Immature natural killer cell (primary cell): ENCODE measurements around the gene ENPP3. TPM values are rescaled to one million over a fixed set of nuclear protein-coding genes. Genes with fewer than 3 reads are reported as not detected.
A peak's percentile ranks its signal among the peaks of the same experiment; 100 is the strongest.
"Not testable (repeated sequence)": the region's sequence is repeated elsewhere in the genome, so short reads cannot be mapped to it uniquely, and the experiment has no call there.

Experiments
- DNase-seq, 3 donors: peaks; one replicate each; pipeline ENCODE4 v3.0.0; 2022; ENCODE audit warnings: mixed read lengths in 1 of 3
- H3K27ac Mint-ChIP-seq, 6 donors: one replicate each; pipeline ENCODE4 v1.8.0; 2020; ENCODE audit warnings: mixed read lengths in 6 of 6, mild to moderate bottlenecking in 5 of 6, inconsistent platforms in 4 of 6, moderate library complexity in 3 of 6
- H3K27me3 Mint-ChIP-seq, 3 donors: one replicate each; pipeline ENCODE4 v1.8.0; 2020 to 2021; ENCODE audit warnings: low read depth in 3 of 3, mild to moderate bottlenecking in 3 of 3, mixed read lengths in 3 of 3, moderate library complexity in 3 of 3, inconsistent platforms in 1 of 3
- H3K36me3 Mint-ChIP-seq, 3 donors: one replicate each; pipeline ENCODE4 v1.8.0; 2020; ENCODE audit warnings: mixed read lengths in 3 of 3, inconsistent platforms in 2 of 3, mild to moderate bottlenecking in 2 of 3
- H3K4me1 Mint-ChIP-seq, 2 donors: one replicate each; pipeline ENCODE4 v1.8.0; 2020; ENCODE audit warnings: inconsistent platforms in 2 of 2, mild to moderate bottlenecking in 2 of 2, mixed read lengths in 2 of 2, moderate library complexity in 1 of 2
- H3K4me3 Mint-ChIP-seq, 5 donors: one replicate each; pipeline ENCODE4 v1.8.0; 2020; ENCODE audit warnings: mild to moderate bottlenecking in 5 of 5, mixed read lengths in 5 of 5, inconsistent platforms in 3 of 5, moderate library complexity in 3 of 5
- H3K9me3 Mint-ChIP-seq, 6 donors: one replicate each; pipeline ENCODE4 v1.8.0; 2020; ENCODE audit warnings: mild to moderate bottlenecking in 6 of 6, mixed read lengths in 6 of 6, inconsistent platforms in 4 of 6, moderate library complexity in 3 of 6
- polyA plus RNA-seq, 3 donors: library from polyadenylated mRNA; unstranded; fragments of 300-500 nt; fragmentation: Illumina TruSeq; gene quantifications; one replicate each; pipeline ENCODE4 v1.2.3, GENCODE V29; 2021

ENPP3 gene
- polyA plus RNA-seq, 3 donors from 2014 or later = 0.21 to 4.1 (median 0.25) TPM

DNA sequence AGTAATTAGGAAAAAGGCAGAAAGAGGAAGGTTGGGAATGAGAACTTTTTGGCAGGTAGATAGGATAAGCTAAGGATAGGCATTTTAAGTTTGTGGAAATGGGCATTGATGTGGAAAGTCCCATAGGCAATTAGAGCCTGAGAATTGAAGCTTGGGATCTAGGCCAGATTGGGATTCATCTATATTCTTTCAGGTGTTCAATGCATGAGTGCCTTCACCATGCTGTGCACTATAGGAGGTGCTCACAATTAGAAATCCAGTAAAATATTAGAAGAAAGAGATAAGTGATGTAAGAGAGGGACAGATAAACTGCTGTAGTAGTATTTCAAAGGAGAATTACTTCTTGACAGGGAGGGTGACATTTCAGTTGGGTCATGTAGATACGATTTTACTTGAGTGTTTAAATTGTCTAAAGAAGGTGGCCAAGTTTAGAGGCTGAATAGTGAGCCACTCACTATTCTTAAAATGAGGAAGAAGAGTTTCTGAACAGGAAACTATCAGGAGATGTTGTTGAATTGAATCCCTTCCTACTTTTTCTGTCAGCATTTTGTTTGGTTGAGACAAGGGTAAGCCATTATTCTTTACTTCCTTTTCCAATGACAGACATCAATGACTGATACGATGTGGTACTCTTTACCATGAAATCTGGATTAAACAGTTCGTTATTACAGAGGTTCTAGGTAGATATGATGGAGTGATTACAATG is 104.7 kb downstream of the ENPP3 start:
- no peak overlapping the region for H3K27ac Mint-ChIP-seq
- DNase-seq = no peak
- peaks cover 0 to 3% (median 0%) of the 10 kb centered on the region in 6 donors for H3K9me3 Mint-ChIP-seq
- H3K4me1 Mint-ChIP-seq = no peaks in the 10 kb centered on the region
- H3K36me3 Mint-ChIP-seq = no peaks in the 10 kb centered on the region
- no peak overlapping the region for H3K4me3 Mint-ChIP-seq
- peaks cover 0 to 4% (median 3%) of the 10 kb centered on the region in 3 donors for H3K27me3 Mint-ChIP-seq

DNA sequence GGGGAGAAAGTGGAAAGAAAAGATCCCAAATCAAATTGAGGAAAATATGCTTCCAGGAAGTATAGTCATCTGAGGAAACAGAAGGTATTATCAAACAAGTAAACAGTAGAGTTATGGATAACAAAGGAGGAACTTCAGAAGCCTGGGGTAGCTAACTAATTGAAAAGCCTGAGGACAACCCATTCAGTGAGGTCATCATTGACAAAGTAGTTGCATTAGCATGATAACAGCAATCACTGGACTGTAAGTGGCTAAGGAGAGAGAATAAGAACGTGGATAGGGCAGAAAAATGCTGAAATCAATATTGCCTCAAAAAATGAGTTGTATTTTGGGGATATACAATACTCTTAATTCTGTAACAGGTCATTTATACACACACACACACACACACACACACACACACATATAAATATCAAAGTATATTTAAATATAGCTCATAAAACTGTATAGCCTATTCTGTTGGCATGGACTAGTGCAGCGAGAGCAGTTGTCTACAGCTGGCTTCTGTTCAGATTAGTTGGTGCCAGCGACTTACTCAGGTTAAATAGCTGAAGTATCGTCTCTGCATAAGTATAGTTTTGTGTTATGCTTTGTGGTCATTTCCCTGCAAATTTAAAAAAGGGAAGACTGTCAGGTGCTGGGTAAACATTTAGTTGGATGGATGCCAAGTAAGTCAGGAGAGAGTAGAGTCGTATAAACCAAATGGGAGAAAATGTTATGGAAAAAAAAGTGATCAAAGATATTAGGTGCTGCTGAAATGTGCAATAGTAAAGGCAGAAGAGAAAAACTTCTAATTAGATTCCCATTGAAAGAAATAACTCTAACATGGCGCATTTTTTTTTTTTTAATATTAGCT is 107.6 kb downstream of the ENPP3 start:
- DNase-seq = no peak
- Mint-ChIP-seq H3K27ac (no peak overlapping the region), H3K36me3 (no peaks in the 10 kb centered on the region), H3K4me3 (no peak overlapping the region), H3K27me3 (peaks cover 0 to 4% (median 3%) of the 10 kb centered on the region in 3 donors), H3K4me1 (no peaks in the 10 kb centered on the region), H3K9me3 (peaks cover 0 to 3% (median 0%) of the 10 kb centered on the region in 6 donors)

DNA sequence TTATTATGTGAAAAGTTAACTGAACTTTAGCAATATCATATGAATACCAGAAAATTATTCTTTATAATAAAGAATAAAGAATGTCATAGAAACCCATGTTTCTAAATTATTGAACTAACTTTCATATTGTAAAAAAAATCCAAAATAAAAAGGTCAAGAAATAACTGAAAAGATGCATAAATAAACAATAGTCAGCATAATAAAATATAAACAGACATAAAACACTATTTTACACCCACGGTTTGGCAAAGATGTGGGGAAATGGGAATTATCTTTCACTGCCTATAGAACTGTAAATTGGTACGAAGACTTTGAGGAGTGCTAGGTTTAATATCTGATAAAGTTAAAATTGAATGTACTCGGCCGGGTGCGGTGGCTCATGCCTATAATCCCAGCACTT is 108.4 kb downstream of the ENPP3 start:
- no peak overlapping the region for H3K27ac Mint-ChIP-seq
- DNase-seq = no peak
- no peaks in the 10 kb centered on the region for H3K4me1 Mint-ChIP-seq
- H3K4me3 Mint-ChIP-seq = no peak overlapping the region
- H3K27me3 Mint-ChIP-seq = peaks cover 0 to 4% (median 1%) of the 10 kb centered on the region in 3 donors
- peaks cover 0 to 3% (median 0%) of the 10 kb centered on the region in 6 donors for H3K9me3 Mint-ChIP-seq
- no peaks in the 10 kb centered on the region for H3K36me3 Mint-ChIP-seq

DNA sequence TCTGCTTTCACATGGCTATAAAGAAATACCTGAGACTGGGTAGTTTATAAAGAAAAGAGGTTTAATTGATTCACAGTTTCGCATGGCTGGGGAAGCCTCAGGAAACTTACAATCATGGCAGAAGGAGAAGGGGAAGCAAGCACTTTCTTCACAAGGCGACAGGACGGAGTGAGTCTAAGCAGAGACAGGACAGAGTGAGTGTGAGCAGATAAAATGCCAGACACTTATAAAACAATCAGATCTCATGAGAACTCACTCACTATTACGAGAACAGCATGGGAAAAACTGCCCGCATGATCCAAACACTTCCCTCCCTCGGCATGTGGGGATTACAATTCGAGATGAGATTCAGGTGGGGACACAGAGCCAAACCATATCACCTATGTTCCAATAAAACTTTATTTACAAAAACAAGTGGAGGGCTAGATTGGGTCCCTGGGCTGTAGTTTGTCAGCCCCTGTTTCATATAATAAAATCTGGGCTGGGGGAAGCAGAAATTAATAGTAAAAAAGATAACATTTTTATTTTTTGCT is 110.8 kb downstream of the ENPP3 start:
- Mint-ChIP-seq H3K4me3 (no peak overlapping the region), H3K36me3 (no peaks in the 10 kb centered on the region), H3K27me3 (peaks cover 0 to 2% (median 0%) of the 10 kb centered on the region in 3 donors), H3K9me3 (no peaks in the 10 kb centered on the region), H3K27ac (peak overlapping the region in 1 of 6 donors; percentile 35), H3K4me1 (no peaks in the 10 kb centered on the region)
- DNase-seq = no peak

DNA sequence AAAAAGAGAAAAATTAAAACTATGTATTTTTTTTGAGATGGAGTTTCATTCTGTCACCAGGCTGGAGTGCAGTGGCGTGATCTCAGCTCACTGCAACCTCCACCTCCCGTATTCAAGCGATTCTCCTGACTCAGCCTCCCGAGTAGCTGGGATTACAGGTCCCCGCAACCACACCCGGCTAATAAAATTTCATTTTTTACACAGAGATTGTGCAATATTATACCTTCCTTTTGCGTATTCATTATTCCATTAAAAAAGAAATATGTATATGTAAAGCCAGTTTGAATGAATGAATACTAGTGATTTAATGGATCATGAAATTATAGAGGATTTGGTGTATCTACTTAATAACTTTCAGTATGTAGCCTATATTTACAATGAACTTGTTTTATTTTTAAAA is 111.9 kb downstream of the ENPP3 start:
- H3K9me3 Mint-ChIP-seq = no peaks in the 10 kb centered on the region

DNA sequence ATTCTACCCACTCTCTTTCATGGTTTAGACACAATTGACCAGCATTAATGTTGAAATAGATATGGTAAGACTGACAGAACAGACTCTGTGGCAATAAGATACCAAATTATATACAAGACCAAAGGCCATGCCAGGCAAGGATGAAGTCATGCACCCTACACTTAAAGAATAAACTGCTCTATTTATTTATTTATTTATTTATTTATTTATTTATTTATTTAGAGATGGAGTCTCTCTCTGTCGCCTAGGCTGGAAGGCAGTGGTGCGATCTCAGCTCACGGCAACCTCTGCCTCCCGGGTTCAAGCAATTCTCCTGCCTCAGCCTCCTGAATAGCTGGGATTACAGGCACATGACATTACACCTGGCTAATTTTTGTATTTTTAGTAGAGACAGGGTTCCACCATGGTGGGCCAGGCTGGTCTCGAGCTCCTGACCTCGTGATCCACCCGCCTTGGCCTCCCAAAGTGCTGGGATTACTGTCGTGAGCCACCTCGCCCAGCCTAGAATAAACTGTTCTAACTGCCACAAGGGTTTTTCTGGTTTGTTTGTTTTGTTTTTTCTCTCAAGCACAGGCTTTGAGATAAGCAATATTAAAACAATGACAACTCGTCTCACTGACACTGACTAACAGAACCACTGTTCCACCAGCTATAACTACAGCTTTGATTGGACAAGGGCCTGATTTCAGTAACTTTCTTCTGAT is 114.1 kb downstream of the ENPP3 start:
- not testable (repeated sequence) for H3K36me3 Mint-ChIP-seq, H3K4me1 Mint-ChIP-seq, H3K27me3 Mint-ChIP-seq, H3K4me3 Mint-ChIP-seq, H3K9me3 Mint-ChIP-seq, H3K27ac Mint-ChIP-seq, DNase-seq

More for the DNA sequence above, 111.9 kb downstream of the ENPP3 start:
- no peak overlapping the region for H3K4me3 Mint-ChIP-seq
- DNase-seq = no peak
- no peak overlapping the region for H3K27ac Mint-ChIP-seq
- H3K4me1 Mint-ChIP-seq = no peaks in the 10 kb centered on the region
- H3K36me3 Mint-ChIP-seq = no peaks in the 10 kb centered on the region
- H3K27me3 Mint-ChIP-seq = peaks cover 0 to 5% (median 0%) of the 10 kb centered on the region in 3 donors

DNA sequence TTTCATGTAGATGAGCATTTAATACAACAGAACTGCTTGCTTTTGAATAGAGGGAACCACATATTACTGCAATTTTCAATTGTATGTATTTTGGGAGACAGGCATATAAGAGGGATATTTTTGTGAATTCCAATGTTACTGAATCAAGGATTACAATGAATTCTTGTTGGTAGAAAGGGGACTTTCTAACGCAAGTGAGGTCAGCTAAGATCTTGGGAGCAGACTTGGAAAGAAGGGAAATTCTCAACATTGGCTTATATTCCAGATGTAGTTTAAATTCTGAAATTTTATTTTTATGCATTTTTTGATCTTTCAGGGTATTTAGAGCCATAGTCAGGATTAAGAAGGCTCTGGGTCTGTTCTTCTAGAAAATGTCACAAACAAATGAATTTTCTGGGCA is 117.0 kb downstream of the ENPP3 start:
- Mint-ChIP-seq H3K27me3 (peaks cover 0 to 6% (median 0%) of the 10 kb centered on the region in 3 donors), H3K4me1 (no peaks in the 10 kb centered on the region), H3K36me3 (no peaks in the 10 kb centered on the region), H3K9me3 (no peaks in the 10 kb centered on the region), H3K27ac (no peak overlapping the region), H3K4me3 (no peak overlapping the region)
- DNase-seq = no peak

DNA sequence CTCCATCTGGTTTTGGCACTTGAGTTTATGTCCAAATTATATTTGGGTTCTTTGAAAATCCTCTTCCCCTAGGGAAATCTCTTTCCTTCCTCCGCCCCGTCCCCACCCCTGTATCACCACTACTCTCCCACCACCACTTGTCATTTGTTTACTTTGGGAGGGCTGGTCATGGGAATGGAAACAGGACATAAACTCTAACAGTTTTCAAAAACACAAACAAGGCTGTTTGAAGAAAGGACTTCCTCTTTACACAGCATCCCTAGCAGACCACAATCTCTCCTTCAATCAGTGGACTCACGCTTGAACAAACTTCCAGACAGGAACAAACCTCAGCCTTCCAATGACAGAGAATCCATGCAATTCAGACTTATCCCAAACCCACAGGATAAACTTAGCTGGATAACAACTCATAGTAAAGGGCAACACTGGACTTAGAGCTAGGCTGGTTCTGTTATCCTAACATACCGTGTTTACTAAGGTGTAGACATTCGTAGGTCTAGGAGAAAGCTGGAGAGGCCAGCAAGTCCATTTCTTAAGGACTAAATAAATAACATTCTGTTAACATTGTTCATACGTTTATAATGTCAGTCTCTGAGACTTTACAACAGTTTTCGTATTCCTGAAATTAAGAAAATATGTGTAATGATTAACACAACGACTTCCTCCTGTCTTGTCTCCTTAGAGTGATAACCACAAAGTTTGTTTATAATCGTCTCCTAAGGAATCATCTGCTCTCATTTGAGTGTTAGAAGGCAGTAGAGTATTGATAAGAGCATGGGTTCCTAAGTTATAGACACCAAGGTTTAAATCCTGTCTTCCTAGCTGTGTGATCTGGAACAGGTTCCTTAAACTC is 117.8 kb downstream of the ENPP3 start:
- no peaks in the 10 kb centered on the region for H3K36me3 Mint-ChIP-seq
- no peak overlapping the region for H3K4me3 Mint-ChIP-seq
- H3K9me3 Mint-ChIP-seq = no peaks in the 10 kb centered on the region
- no peaks in the 10 kb centered on the region for H3K4me1 Mint-ChIP-seq
- DNase-seq = no peak
- H3K27ac Mint-ChIP-seq = no peak overlapping the region
- peaks cover 0 to 6% (median 1%) of the 10 kb centered on the region in 3 donors for H3K27me3 Mint-ChIP-seq

DNA sequence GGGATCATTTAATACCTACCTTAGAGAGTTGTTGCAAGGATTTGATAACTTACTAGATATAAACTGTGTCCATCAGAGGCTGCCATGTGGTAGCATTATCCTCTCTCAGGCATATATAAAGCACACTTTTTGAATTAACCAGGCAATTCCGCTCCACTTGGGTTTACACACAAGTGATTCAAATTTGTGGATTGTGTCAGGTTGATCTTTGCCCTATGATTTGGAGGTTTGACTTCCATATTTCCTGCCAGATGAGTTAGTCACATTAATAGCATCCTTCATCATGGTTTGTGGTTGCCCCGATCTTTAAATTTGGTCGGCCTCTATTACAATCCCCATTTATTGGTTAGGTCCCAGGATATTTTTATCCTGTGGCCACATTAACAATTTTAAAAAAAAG is 118.5 kb downstream of the ENPP3 start:
- H3K4me3 Mint-ChIP-seq = no peak overlapping the region
- no peaks in the 10 kb centered on the region for H3K9me3 Mint-ChIP-seq
- no peaks in the 10 kb centered on the region for H3K36me3 Mint-ChIP-seq
- H3K27me3 Mint-ChIP-seq = peaks cover 0 to 6% (median 3%) of the 10 kb centered on the region in 3 donors
- no peaks in the 10 kb centered on the region for H3K4me1 Mint-ChIP-seq
- DNase-seq = no peak
- H3K27ac Mint-ChIP-seq = no peak overlapping the region

DNA sequence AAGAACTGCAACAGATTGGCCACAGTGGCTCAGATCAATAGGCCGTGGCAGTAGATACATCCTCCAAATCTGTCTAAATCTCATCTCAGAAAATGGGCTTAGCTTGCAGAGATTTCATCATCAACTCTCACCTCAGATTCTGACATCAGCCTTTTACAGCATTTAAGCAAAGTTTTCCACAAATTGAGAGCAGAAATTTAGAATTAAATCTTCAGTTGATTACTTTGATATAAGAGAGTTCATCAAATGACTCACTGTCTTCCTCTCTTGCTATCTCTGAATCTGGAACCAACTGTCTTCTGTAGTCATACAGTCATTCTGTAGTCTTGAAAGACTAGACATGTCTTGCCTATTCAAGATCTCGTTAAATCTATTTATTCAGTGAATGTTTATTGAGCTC is 118.9 kb downstream of the ENPP3 start:
- Mint-ChIP-seq H3K27me3 (peaks cover 0 to 6% (median 3%) of the 10 kb centered on the region in 3 donors), H3K4me3 (no peak overlapping the region), H3K27ac (no peak overlapping the region), H3K9me3 (no peaks in the 10 kb centered on the region), H3K36me3 (no peaks in the 10 kb centered on the region), H3K4me1 (no peaks in the 10 kb centered on the region)
- no peak for DNase-seq

DNA sequence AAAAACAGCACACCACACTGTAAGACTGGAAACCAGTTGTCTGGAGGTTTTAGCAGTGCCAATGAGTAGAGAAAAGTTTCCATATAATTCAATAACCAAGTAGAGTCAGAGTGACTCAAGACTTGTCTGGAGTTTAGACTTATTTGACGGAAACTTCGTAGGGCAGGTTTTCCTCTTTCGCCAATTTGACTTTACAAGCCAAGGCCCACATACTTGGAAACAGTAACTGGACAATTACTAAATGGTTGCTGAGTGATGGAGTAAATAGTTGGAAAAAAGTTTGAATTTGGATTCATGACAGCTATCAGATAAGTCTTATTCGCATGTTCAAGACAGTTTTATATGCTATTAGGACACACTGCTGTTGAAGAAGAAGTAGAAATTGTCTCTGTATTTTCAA is 121.8 kb downstream of the ENPP3 start:
- peaks cover 0 to 3% (median 2%) of the 10 kb centered on the region in 3 donors for H3K27me3 Mint-ChIP-seq
- no peak overlapping the region for H3K27ac Mint-ChIP-seq
- DNase-seq = no peak
- no peak overlapping the region for H3K4me3 Mint-ChIP-seq
- H3K9me3 Mint-ChIP-seq = no peaks in the 10 kb centered on the region
- H3K36me3 Mint-ChIP-seq = no peaks in the 10 kb centered on the region
- no peaks in the 10 kb centered on the region for H3K4me1 Mint-ChIP-seq

DNA sequence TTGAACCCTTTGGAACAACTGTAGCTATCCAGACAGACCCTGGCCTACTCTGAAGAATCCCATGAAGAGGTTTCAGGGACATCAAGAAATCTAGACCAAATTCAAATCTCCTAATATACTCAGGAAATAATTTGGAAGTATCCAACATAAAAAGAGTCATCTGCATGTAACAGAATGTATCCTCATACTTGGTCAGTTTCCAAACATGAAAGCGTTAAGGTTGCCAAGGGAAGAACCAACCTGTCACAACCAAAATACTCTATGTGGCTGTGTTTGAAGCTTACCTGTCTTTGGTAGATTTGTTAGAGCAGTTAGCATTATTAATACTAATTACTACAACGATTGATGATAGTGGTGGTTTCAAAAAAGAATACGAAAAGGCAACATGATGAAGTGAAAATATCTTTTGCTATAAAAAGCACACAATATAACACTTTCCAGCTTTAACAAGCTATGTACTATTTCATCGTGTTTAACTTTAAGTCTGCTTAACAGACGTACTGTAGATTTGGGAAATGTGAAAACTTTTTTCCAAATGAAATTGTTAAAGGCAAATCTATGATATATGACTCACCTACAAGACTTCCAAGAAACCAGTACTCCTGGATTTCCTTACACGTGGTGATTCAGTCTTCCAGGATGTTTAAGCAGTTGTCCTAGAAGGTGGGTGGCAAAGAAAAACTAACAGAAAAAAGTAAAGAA is 124.1 kb downstream of the ENPP3 start:
- no peaks in the 10 kb centered on the region for H3K36me3 Mint-ChIP-seq
- no peak overlapping the region for H3K27ac Mint-ChIP-seq
- DNase-seq = no peak
- no peak overlapping the region for H3K4me3 Mint-ChIP-seq
- H3K27me3 Mint-ChIP-seq = peaks cover 0 to 3% (median 0%) of the 10 kb centered on the region in 3 donors
- H3K4me1 Mint-ChIP-seq = no peaks in the 10 kb centered on the region
- H3K9me3 Mint-ChIP-seq = no peaks in the 10 kb centered on the region

DNA sequence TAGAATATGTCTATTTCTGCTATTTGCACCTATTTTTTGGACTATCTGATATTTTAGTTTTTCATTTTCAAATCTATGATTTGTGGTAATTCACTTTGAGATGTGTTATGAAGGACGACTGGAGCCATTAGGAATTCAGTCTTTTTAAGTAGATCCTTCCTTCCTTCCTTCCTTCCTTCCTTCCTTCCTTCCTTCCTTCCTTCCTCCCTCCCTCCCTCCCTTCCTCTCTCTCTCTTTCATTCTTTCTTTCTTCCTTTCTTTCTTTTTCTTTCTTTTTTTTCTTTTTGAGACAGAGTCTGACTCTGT is 124.6 kb downstream of the ENPP3 start:
- no peak overlapping the region for H3K4me3 Mint-ChIP-seq
- no peak overlapping the region for H3K27ac Mint-ChIP-seq
- H3K4me1 Mint-ChIP-seq = no peaks in the 10 kb centered on the region
- no peak for DNase-seq
- no peaks in the 10 kb centered on the region for H3K36me3 Mint-ChIP-seq
- peaks cover 0 to 3% (median 0%) of the 10 kb centered on the region in 3 donors for H3K27me3 Mint-ChIP-seq
- no peaks in the 10 kb centered on the region for H3K9me3 Mint-ChIP-seq
